HG03457 (cell line): ENCODE results near the gene ANO4.

Source experiments
- ATAC-seq: cut with Tn5 transposase; IDR thresholded peaks from one replicate; pipeline ENCODE4 v1.9.1; 2021; ENCODE audit warnings: moderate number of reproducible peaks; ENCODE audit not compliant: unreplicated experiment

The ANO4 gene

DNA sequence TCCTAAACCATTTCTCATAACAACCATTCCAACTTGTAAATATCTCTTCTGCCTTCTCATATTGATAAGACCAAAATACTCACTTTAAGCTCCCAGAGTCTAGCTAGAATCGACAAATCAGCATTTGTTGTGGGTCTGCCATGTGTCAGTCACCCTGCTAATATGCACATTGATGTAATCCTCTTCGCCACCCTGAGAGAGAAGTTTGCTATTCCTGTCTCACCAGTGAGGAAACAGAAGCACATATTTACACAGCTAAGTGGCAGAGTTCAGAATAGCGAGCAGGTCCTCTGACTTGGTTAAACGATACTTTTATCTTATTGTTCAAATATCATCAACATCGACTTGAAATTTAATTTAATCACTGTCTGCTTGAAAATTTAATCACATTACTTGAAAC lies 142.1 kb downstream of the ANO4 start:
- no peak for ATAC-seq

DNA sequence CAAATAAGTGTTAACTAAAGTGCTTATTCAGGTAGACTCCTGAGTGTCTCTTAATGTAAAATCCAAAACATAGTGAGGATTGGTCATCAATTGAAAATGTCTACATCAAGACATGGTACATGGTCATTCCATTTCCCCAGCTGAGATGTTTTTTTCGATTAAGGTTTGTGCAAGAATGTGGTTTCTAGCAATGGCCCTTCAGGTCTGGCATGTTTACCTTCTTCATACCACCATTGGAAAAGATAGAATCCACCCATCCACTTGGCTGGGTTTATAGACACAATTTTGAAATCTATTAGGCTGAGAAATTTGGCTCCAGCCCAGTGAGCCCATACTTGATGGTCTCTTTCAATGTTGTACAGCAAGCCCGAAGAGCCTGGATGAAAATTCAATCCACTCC lies 145.9 kb downstream of the ANO4 start:
- ATAC-seq: no peak

DNA sequence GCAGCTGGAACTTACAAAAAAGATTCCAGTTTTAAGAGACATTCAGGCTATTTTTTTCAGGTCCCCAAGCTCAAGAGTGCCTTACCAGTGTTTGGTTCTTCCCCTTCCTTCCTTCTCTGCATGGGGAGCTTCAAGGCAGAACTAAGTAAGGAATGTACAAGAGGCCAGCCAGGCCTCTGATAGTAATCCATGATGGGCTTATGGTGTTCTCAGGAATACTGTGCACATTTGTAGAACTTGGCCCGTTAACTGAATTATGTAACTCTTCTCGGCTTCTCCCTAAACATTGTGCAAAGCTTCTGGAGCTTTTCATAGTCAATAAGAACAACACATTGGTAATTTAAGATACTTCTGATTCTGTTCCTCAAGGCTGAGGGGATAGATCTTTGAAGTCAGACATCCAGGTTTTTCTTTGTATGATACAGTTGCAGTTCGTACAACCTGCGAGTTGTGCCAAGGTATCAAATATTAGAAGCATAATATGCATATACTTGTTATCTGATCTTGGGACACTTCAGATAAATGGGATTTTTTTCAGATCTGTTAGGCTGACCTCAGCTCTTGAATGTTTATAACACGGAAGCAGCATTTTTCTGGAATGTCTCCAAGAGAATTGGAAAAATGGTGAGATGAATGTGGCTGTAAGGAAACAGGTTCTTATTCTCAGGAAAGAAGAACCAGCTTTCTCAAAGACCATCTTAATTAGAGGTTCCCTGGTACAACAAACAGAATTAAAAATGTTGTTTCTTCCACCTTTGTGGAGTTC lies 148.6 kb downstream of the ANO4 start:
- ATAC-seq: no peak

DNA sequence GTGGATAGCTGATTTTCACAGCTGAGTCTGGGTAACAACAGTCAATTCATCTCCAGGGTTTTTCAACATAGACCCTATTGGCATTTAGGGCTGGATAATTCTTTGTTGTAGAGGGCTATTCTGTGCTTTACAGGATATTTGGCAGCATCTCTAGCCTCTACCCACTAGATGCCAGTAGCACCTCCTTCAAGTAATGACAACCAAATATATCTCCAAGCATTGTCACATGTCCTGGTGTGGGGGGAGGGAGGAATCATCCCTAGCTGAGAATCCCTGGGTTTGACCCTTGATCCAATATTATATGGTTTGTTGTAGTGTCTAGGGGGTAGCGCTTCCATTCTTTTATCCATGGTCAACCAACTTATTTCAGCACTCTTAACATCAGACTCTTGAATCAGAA lies 157.2 kb downstream of the ANO4 start:
- no peak for ATAC-seq

DNA sequence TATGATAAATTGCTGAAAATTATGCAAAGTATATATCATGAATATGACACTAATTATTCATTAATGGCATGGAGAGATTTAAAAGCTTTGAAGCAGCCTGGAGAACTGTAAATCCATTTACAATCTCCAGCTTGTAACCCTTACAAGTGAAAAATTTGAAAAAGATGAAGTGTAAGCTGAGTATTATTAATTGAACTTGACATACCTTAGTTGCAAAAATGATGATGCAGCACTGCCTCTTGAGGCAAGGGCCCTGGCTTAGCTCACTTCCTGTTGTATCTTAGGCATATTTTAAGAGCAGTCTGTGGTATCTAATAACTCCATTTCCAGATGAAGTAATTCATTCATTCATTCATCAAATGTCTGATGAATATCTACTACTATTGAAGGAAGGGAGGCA lies 158.6 kb downstream of the ANO4 start:
- ATAC-seq: no peak

DNA sequence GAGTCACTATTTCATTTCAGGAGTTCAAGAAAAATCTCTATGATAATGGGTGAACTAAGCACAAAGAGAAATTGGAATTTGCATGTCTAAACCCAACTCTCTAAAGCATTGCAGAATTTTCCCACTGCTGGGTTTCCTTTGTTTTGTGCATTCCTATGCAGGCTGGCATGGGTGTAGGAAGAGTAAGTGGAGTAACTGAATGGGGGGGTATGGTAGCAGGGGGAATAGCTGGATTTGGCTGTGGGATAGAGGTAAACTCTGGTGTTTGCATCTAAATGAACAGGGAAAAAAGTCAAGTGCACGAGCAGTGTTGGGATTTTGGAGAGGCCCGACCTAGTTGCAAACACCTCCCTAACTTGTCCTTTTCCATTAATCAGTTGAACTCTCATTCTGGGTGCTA lies 159.1 kb downstream of the ANO4 start:
- no peak for ATAC-seq

DNA sequence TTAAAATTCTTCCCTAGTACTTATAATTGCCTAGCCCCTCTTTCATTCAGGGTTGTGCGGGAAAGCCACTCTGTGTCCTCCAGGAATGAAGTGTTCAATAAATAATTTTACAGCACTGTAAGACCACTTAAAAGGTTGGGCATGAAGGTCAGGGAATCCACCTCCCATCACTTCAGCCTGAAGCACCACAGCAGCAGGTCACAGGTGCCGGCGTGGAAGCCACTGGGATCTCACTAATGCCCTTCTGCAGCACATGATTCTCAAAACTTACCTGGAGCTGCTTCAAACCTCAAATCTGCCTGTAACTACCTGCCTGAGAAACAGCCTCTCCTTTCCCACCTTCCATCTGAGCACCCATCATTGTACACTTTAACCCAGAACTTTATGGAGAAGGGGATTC lies 159.5 kb downstream of the ANO4 start:
- no peak for ATAC-seq

DNA sequence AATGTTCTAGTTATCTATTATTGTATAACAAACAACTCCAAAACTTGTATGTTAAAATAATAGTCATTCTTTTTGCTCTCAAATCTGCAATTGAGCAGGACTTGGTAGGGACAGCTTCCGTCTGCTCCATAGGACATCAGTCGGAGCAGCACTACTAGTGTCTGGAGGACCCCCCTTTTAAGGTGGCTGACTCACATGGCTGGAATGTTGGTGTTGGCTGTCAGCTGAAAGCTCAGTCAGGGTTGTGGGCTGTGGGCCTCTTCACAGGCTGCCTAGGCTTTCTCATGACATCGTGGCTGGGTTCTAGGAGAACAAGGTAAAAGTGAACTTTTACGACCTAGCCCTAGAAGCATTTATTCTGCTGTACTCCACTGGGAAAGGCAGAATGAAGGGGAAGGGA lies 160.6 kb downstream of the ANO4 start:
- no peak for ATAC-seq

DNA sequence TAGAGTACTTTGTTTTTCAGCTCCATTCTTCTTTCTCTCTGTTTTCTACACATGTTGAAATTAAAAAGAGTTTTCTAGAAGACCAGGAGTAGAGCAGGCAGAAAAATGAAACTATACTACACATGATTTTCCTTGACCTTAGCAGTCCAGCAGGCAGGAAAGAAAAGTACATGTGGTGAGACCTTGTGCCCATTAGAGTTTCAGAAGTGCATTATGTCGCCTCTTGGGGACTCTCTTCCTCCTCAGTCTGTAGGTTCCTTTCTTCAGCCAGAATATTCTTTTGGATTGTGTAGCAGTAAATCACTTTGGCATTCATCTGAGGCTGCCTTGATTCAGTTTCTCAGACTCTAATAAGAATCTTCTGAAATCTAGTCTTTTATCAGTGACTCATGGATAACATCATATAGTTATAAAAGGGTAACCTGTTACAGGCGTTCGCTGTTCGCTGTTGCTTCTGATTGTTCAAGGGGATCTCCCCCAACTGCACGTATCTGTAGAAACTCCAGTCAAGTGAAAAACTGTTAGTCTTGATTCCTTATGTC lies 161.8 kb downstream of the ANO4 start:
- no peak for ATAC-seq

DNA sequence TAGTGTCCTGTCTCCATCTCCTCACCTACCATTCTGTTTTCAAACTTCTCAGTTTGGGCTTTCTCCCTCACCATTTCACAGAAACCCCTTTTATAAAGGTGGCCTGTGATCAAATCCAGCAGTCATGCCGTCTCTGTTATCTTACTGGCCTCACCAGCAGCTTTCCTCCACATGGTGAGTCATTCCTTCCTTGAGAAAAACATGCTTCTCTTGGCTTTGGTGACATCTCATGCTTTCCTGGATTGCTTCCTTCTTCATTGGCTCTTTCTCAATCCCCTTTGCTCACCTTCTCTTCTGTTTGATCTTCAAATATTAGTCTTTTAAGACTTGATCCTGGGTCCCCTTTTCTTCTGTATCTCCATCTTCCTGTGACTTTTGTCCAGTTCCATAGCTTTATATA lies 164.9 kb downstream of the ANO4 start:
- ATAC-seq: no peak

DNA sequence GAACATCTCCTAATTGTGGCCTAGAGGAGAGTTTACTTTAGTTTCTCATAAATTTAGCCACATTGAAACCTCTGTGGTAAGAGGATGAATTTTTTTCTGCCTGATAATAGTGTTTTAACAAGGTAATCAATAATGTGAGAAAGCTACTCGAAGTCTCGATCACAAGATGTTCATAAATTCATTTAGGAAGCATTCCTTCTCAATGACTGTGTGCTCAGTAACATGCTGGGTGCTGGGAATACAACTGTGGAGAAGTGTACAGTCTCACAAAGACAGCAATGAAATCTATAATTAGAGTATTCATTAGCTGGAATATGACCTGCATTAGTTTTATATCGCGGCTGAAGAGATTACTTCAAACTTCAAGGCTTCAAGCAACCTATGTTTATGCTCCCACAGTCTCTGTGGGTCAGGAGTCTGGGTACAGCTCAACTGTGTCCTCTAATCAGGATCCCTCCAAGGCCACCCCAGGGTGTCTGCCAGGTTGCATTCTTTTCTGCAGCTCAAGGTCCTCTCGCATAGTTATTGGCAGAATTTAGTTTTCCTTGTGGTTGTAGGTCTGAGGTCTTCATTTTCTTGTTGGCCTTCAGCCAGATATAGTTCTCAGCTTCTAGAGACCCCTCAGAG lies 167.6 kb downstream of the ANO4 start:
- ATAC-seq: no peak

DNA sequence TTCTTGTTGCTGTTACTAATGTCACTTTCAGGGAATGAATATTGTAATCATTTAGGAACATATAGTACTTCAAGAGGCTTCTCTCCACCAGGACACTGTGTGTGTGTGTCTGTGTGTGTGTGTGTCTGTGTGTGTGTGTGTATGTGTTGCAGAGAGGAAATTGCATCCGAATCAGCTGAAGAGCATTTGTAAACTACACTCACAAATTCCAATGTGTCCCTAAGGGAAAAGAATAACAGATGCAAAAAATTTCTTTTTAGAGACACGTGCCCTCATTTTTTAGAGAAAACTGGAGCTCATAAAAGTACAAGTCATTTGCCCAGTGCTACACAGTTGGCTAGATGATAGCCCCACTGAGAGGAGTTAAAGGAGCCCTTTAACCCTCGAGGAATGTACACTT lies 168.8 kb downstream of the ANO4 start:
- ATAC-seq: no peak

DNA sequence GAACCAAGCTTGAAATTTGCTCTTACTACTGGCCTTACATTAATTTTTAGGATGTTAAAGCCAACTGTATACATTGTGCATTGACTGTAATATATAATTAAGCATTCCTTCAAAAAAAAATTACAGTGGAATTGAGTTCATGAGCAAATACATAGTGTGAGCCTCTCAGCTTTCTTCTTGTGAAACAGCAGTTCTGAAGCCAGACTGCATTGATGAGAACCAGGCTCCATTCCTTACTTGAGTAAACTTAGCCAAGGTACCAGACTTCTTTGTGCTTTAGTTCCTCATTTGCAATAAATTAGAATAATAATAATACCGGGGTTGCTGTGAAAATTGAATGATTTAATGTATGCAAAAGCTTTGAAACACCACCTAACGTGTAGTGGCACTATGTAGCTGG lies 169.5 kb downstream of the ANO4 start:
- ATAC-seq: no peak

DNA sequence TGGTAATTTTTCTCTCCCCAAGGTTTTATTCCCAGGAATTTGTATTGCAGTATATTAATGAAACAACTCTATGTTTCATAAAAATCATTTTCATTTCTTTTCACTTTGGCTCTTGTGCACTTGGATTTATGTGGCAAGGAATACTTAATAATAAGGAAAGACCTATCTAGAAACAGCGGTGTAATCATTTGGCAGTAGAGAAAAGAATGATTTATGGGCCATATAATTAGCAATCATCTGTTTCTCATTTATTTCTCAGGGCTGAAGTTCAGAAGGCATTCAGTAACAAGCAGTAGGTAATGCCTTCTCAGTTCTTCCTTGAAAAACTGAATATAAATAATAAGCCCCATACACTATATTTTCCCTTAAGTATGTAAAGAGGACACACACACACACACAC lies 172.6 kb downstream of the ANO4 start:
- ATAC-seq: no peak

DNA sequence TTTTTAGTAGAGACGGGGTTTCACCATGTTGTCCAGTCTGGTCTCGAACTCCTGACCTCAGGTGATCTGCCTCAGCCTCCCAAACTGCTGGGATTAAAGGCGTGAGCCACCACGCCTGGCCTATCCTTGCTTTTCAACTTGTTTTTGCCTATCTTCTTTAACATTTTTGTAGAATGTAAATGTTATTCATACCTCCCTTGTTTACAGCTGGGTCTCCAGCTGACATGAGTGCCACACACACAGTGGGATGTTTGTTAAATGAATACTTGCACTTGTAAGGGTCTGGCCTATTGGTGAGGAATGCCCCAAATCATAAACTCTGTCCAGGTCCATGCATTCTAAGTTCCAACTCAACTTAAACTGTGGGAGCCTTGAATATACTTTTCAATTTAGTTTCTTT lies 176.3 kb downstream of the ANO4 start:
- no peak for ATAC-seq

DNA sequence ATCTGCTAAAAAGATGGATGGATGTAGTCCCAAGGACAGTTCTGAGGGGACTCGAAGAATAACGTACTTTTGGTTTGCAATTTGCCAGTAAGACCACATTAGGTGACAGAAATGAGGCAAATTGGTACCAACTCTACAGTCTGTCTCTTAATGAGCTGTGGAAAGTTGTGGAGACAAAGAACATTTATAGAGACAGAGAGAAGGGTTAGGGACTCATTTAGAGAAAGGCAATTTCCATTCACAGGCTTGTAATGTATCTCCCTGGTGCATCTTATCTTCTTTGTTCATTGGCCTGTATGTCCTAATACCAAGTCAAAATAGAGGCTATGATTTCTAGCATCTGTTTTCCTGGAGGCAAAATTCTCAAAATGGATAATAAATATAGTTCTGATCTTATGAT lies 177.5 kb downstream of the ANO4 start:
- no peak for ATAC-seq

DNA sequence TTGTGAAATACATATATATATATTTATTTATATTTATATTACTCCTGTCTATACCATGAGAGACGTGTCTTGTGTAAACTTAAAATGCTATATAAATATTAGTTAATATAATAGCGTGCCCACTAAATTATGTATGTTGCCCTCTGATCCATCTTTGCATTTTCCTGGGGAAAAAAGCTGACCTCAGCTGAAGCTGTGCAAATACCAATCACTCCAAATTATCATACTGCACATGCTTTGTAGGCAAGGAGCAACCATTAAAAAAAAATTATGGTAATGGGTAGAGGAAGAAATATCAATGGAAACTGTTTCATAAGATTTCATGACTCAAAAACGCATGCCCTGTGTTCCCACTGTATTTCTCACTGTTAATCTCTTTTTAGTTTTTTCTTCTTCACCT lies 179.8 kb downstream of the ANO4 start:
- no peak for ATAC-seq

DNA sequence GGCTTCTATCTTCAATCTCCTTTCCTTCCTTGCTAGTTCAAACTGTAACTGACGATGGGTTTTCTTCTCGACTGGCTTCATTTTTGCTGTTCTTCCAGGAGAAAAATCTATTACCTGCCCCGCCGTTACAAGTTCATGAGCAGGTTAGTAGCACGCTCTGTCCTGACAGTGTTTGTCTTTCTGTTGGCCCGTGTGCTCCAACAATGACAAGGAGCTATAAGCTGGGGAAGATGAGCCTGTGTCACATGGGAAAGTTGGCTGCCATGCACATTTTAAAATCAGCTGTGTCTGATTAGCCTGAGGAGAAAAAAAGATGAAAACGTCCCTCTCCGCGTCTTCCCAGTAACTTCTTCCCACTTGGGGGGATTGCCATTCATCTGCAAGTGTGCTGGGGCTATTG lies 180.2 kb downstream of the ANO4 start:
- ATAC-seq: no peak

DNA sequence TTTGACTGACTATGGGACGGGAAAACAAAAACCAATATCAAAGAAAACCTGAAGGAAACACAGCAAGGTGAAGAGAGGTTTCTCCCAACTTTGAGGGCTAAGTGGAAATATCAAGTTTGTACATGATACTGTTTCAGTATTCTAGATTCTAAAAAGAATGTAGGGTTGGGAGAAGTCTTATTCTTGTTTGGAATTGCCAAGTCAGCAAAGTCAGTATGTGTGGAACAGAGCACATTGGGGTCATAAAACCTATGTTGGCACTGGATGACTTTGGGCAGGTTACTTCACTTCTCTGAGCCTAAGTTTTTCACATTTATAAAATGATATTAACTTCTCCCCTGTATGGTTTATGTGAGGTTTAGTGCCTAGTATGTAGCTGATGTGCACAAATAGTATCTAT lies 182.2 kb downstream of the ANO4 start:
- ATAC-seq: no peak

DNA sequence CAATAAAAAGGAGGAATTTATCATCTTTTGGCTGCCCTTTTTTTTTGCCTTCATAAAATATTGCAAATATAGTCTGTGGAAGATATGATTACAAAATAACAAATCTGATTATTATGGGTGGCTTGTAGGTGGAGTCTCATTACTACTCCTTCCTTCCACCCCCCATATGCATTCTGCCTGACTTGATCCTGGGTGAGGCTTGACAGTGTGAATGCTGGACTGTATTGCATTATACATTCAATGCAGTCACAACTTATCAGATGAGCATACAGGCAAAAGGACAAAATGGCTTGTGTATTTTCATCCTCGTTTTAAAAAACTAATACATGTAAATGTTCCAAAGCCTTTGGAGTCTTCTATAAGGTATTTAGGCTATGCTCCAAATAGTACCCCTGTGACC lies 186.3 kb downstream of the ANO4 start:
- no peak for ATAC-seq

DNA sequence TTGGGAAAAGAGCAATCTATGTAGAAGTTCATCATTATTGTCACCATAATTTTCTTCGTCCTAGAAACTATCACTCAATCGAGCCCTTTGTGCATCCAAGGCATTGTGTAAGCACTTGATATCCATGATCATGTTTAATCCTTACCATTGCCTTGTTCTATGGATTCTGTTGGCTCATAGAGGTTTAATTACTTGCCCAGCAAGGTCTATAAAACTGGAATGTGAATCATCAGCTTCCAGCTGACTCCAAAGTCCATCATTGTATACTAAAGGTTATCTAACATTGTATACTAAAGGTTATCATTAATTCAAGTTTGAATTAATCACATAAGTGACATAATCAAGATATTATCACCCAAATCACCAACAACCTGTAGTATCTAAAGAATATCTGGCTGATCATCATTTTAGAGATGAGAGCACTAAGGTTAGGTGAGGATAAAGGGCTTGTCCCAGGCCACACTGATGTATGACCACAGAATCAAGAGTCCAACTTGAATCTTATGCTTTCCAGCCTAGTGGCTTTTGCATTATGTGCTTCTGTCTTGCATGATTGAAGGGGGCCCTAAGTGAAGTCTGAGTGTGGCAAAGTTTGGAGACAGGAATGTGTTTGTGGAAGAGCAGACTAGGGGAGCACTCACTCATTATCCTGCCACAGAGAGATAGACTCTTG lies 188.1 kb downstream of the ANO4 start:
- ATAC-seq: no peak

DNA sequence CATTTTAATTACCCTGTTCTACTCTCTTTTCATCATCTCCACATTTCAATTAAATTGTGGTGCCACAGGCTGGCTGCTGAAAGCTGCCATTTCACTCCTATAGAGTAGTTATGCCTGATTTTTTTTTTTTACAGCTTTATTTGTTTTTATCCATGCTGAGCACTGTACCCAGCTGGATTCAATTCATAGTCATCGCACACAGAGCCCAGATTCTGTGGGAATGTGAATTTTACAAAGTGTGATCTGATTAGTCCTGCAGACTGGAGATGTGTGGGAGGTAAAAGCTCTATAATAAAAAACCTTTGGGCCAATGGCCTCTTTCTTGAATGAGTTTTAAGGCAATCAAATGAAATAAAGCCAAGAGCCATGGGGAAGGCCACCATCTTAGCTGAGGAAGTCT lies 190.2 kb downstream of the ANO4 start:
- ATAC-seq: no peak
